CD14-positive monocyte (primary cell): ENCODE results near the gene TMEM101. TPM values are rescaled to one million over a fixed set of nuclear protein-coding genes. Genes with fewer than 3 reads are reported as not detected.
"Not testable (repeated sequence)": the region's sequence is repeated elsewhere in the genome, so short reads cannot be mapped to it uniquely, and the experiment has no call there.

Experiments
- DNase-seq, 3 donors: peaks; one replicate each; pipeline ENCODE4 v3.0.0-alpha.2; 2011 to 2022
- H2AFZ ChIP-seq: 2 replicates; pipeline ENCODE4 v1.6.0; 2012; ENCODE audit warnings: mild to moderate bottlenecking, low read depth, low read length, inconsistent platforms; ENCODE audit not compliant: insufficient read depth, poor library complexity, severe bottlenecking
- H3K27ac ChIP-seq, 2 donors: 1 replicate in 1 of 2; 2 replicates in 1 of 2; pipeline ENCODE4 v1.5.1; 2012 to 2013; ENCODE audit warnings: low read length in 2 of 2, control low read depth in 1 of 2, inconsistent platforms in 1 of 2, low read depth in 1 of 2, mild to moderate bottlenecking in 1 of 2
- H3K27me3 ChIP-seq, 2 donors: one replicate each; pipeline versions ENCODE4 v1.6.0 to v1.6.1; 2011 to 2013; ENCODE audit warnings: low read length in 2 of 2; ENCODE audit not compliant: control insufficient read depth in 2 of 2, insufficient read depth in 2 of 2
- H3K36me3 ChIP-seq, 2 donors: replicated peaks in 1 of 2; 1 replicate in 1 of 2; 2 replicates in 1 of 2; pipeline versions ENCODE4 v1.5.1 to v1.6.1; 2012 to 2013; ENCODE audit warnings: low read length in 2 of 2, control low read depth in 1 of 2, inconsistent platforms in 1 of 2, mild to moderate bottlenecking in 1 of 2; ENCODE audit not compliant: insufficient read depth in 2 of 2, control insufficient read depth in 1 of 2
- H3K4me1 ChIP-seq, 2 donors: 1 replicate in 1 of 2; 2 replicates in 1 of 2; pipeline versions ENCODE4 v1.5.1 to v1.6.1; 2012 to 2013; ENCODE audit warnings: low read length in 2 of 2, control low read depth in 1 of 2, inconsistent platforms in 1 of 2, mild to moderate bottlenecking in 1 of 2, moderate library complexity in 1 of 2; ENCODE audit not compliant: insufficient read depth in 2 of 2, control insufficient read depth in 1 of 2
- H3K4me2 ChIP-seq: replicated peaks from 2 replicates; pipeline ENCODE3; 2012; ENCODE audit warnings: low read length, moderate library complexity, mild to moderate bottlenecking; ENCODE audit not compliant: poor library complexity, severe bottlenecking; ENCODE audit errors: extremely low read depth
- H3K4me3 ChIP-seq, 3 experiments: fragments of 200-600 bp in 1 of 3; sonication (generic) in 1 of 3; replicated peaks in 1 of 3; 1 replicate in 2 of 3; 2 replicates in 1 of 3; pipeline ENCODE4 v1.5.1; 2011 to 2013; ENCODE audit warnings: low read length in 3 of 3, mild to moderate bottlenecking in 3 of 3, control low read depth in 2 of 3, low read depth in 2 of 3, inconsistent platforms in 1 of 3, moderate library complexity in 1 of 3
- H3K79me2 ChIP-seq: 2 replicates; pipeline ENCODE4 v1.6.0; 2012; ENCODE audit warnings: mild to moderate bottlenecking, control low read depth, inconsistent platforms, low read length, moderate library complexity; ENCODE audit not compliant: insufficient read depth
- H3K9ac ChIP-seq: 2 replicates; pipeline ENCODE4 v1.6.0; 2017; ENCODE audit warnings: low read length, mild to moderate bottlenecking; ENCODE audit not compliant: insufficient read depth, poor library complexity, severe bottlenecking
- H3K9me3 ChIP-seq, 2 donors: replicated peaks in 1 of 2; 1 replicate in 1 of 2; 2 replicates in 1 of 2; pipeline versions ENCODE4 v1.5.1 to v1.6.1; 2012 to 2013; ENCODE audit warnings: low read length in 2 of 2, control low read depth in 1 of 2; ENCODE audit not compliant: control insufficient read depth in 1 of 2, insufficient read depth in 1 of 2
- H4K20me1 ChIP-seq: 2 replicates; pipeline ENCODE4 v1.6.0; 2012; ENCODE audit warnings: mild to moderate bottlenecking, low read length, control low read depth, moderate library complexity; ENCODE audit not compliant: insufficient read depth
- H3K27ac Mint-ChIP-seq, 7 donors: one replicate each; pipeline ENCODE4 v1.8.0; 2020; ENCODE audit warnings: mild to moderate bottlenecking in 7 of 7, mixed read lengths in 7 of 7, moderate library complexity in 6 of 7, inconsistent platforms in 2 of 7
- H3K27me3 Mint-ChIP-seq, 3 donors: one replicate each; pipeline ENCODE4 v1.8.0; 2021 to 2022; ENCODE audit warnings: low read depth in 3 of 3, mild to moderate bottlenecking in 3 of 3, mixed read lengths in 3 of 3, moderate library complexity in 3 of 3, inconsistent platforms in 1 of 3
- H3K36me3 Mint-ChIP-seq, 2 donors: one replicate each; pipeline ENCODE4 v1.8.0; 2020; ENCODE audit warnings: mixed read lengths in 2 of 2, inconsistent platforms in 1 of 2, mild to moderate bottlenecking in 1 of 2
- H3K4me1 Mint-ChIP-seq: one replicate; pipeline ENCODE4 v1.8.0; 2020; ENCODE audit warnings: mild to moderate bottlenecking, mixed read lengths
- H3K4me3 Mint-ChIP-seq, 2 donors: one replicate each; pipeline ENCODE4 v1.8.0; 2020; ENCODE audit warnings: mild to moderate bottlenecking in 2 of 2, mixed read lengths in 2 of 2, moderate library complexity in 1 of 2
- H3K9me3 Mint-ChIP-seq, 7 donors: one replicate each; pipeline ENCODE4 v1.8.0; 2020 to 2022; ENCODE audit warnings: mixed read lengths in 7 of 7, mild to moderate bottlenecking in 6 of 7, moderate library complexity in 6 of 7, inconsistent platforms in 2 of 7
- CTCF ChIP-seq: fragments of 200-600 bp; IDR thresholded peaks from one replicate; pipeline ENCODE4 v1.8.0; 2022; ENCODE audit warnings: antibody characterized with exemption, mild to moderate bottlenecking
- whole genome bisulfite sequencing: methylation state at CpG from one replicate; pipeline ENCODE4 v1.1.5; 2013; ENCODE audit warnings: missing lambda C conversion rate; ENCODE audit not compliant: insufficient coverage; 5-methylcytosine and 5-hydroxymethylcytosine counted together
- intact Hi-C, 2 donors: fragments of 100-400 bp; cut with micrococcal nuclease; formaldehyde crosslinking; loops; one replicate each; pipeline versions ENCODE4 v1.15.0 to v1.15.1; 2023
- polyA plus RNA-seq, 3 donors: library from polyadenylated mRNA; depleted of rRNA in 1 of 3; unstranded in 2 of 3; stranded (reverse) in 1 of 3; fragments of 300-500 nt in 2 of 3; fragments of >200 nt in 1 of 3; fragmentation: Illumina TruSeq in 2 of 3; gene quantifications; 1 replicate in 2 of 3; 2 replicates in 1 of 3; pipeline ENCODE4 v1.2.3, GENCODE V29; 2012 to 2021

TMEM101 gene
- polyA plus RNA-seq, 3 donors, result 17.3 to 41.4 (median 33.6) TPM

- Histone ChIP-seq H3K4me3 (no peak overlapping the region), H3K79me2 (no peaks in the 10 kb centered on the region), H3K36me3 (no peaks in the 10 kb centered on the region), H3K4me1 (peaks cover 7% of the 10 kb centered on the region in 2 donors), H4K20me1 (no peaks in the 10 kb centered on the region), H3K27ac (no peak overlapping the region), H3K27me3 (peaks cover 25 to 53% of the 10 kb centered on the region in 2 donors), H3K4me2 (no peak overlapping the region), H3K9ac (no peak overlapping the region), H3K9me3 (peaks cover 0 to 7% of the 10 kb centered on the region in 2 donors), H2AFZ (no peak overlapping the region)
- intact Hi-C loops, result no loop called here
- TF ChIP-seq CTCF, result no peak
- no peak overlapping the region for H3K27ac Mint-ChIP-seq
- H3K9me3 Mint-ChIP-seq, result peaks cover 0 to 7% (median 0%) of the 10 kb centered on the region in 7 donors
- H3K4me3 Mint-ChIP-seq, result peak overlapping the region in 1 of 2 donors; percentile 40
- peaks cover 9% of the 10 kb centered on the region for H3K4me1 Mint-ChIP-seq
- no peaks in the 10 kb centered on the region for H3K36me3 Mint-ChIP-seq
- no peak for DNase-seq
- WGBS, result 94% methylated on average over 4 of the region's 4 CpGs
- peaks cover 39 to 57% (median 56%) of the 10 kb centered on the region in 3 donors for H3K27me3 Mint-ChIP-seq
Observed at GRCh38 chr17:43999024-43999423, 15.7 kb downstream of the TMEM101 start.

GRCh38 chr17:43998552-43998951 lies 16.2 kb downstream of the TMEM101 start:
- Histone ChIP-seq H3K36me3 (no peaks in the 10 kb centered on the region), H3K27ac (no peak overlapping the region), H3K4me1 (peaks cover 7% of the 10 kb centered on the region in 2 donors), H2AFZ (no peak overlapping the region), H4K20me1 (no peaks in the 10 kb centered on the region), H3K9me3 (peaks cover 0 to 7% of the 10 kb centered on the region in 2 donors), H3K79me2 (no peaks in the 10 kb centered on the region), H3K27me3 (peaks cover 23 to 52% of the 10 kb centered on the region in 2 donors), H3K4me3 (no peak overlapping the region), H3K9ac (no peak overlapping the region), H3K4me2 (no peak overlapping the region)
- Mint-ChIP-seq H3K36me3 (no peaks in the 10 kb centered on the region), H3K9me3 (peaks cover 0 to 9% (median 0%) of the 10 kb centered on the region in 7 donors), H3K27ac (no peak overlapping the region), H3K4me3 (peak overlapping the region in 1 of 2 donors; percentile 3), H3K27me3 (peaks cover 35 to 56% (median 55%) of the 10 kb centered on the region in 3 donors), H3K4me1 (peaks cover 9% of the 10 kb centered on the region)
- WGBS, result 100% methylated on average over 1 of the region's 3 CpGs
- intact Hi-C loops, result no loop called here
- no peak for TF ChIP-seq CTCF
- DNase-seq, result peak; percentile 36 to 70 (median 41)

- H3K4me3 ChIP-seq, result not testable (repeated sequence)
Observed at GRCh38 chr17:43997180-43997579, 17.6 kb downstream of the TMEM101 start.

More at GRCh38 chr17:43997180-43997579, 17.6 kb downstream of the TMEM101 start:
- H3K9me3 Mint-ChIP-seq, H2AFZ ChIP-seq, H3K4me2 ChIP-seq, H3K9ac ChIP-seq, H3K9me3 ChIP-seq, H4K20me1 ChIP-seq, H3K79me2 ChIP-seq, intact Hi-C loops, H3K27ac ChIP-seq, H3K4me1 ChIP-seq, H3K27ac Mint-ChIP-seq, DNase-seq, H3K4me3 Mint-ChIP-seq, H3K36me3 ChIP-seq, H3K4me1 Mint-ChIP-seq, H3K36me3 Mint-ChIP-seq: not testable (repeated sequence)
- WGBS, result 94% methylated on average over 5 of the region's 5 CpGs
- peaks cover 32 to 53% (median 51%) of the 10 kb centered on the region in 3 donors for H3K27me3 Mint-ChIP-seq
- peaks cover 12 to 47% of the 10 kb centered on the region in 2 donors for H3K27me3 ChIP-seq
